Smooth muscle cell (in vitro differentiated cells): ENCODE results near the gene KLF17. TPM values are rescaled to one million over a fixed set of nuclear protein-coding genes. Genes with fewer than 3 reads are reported as not detected.

ENCODE experiments used
- DNase-seq: peaks from one replicate; lab custom pipeline; 2025; ENCODE audit not compliant: unreplicated experiment; lab: John Stamatoyannopoulos, UW
- H2AFZ ChIP-seq: fragments of 200-600 bp; sonication (generic); 2 replicates; pipeline ENCODE4 v1.6.0; 2016; ENCODE audit warnings: antibody characterized with exemption, low read depth, mild to moderate bottlenecking
- H3F3A ChIP-seq: fragments of 200-600 bp; sonication (generic); 2 replicates; pipeline ENCODE4 v1.6.0; 2017; ENCODE audit warnings: antibody characterized with exemption, low read depth
- H3K27ac ChIP-seq: fragments of 200-600 bp; sonication (generic); 2 replicates; pipeline ENCODE4 v1.5.1; 2016; ENCODE audit warnings: low read depth, mild to moderate bottlenecking
- H3K27me3 ChIP-seq: fragments of 200-600 bp; sonication (generic); 2 replicates; pipeline ENCODE4 v1.6.1; 2016; ENCODE audit warnings: low read depth, mild to moderate bottlenecking
- H3K36me3 ChIP-seq: fragments of 200-600 bp; sonication (generic); 2 replicates; pipeline ENCODE4 v1.5.1; 2016; ENCODE audit warnings: low read depth
- H3K4me1 ChIP-seq: fragments of 200-600 bp; sonication (generic); 2 replicates; pipeline ENCODE4 v1.5.1; 2016; ENCODE audit warnings: low read depth
- H3K4me2 ChIP-seq: fragments of 200-600 bp; sonication (generic); 2 replicates; pipeline ENCODE4 v1.6.0; 2016; ENCODE audit warnings: mild to moderate bottlenecking
- H3K4me3 ChIP-seq: fragments of 200-600 bp; sonication (generic); 2 replicates; pipeline ENCODE4 v1.5.1; 2016; ENCODE audit warnings: mild to moderate bottlenecking
- H3K79me2 ChIP-seq: fragments of 200-600 bp; sonication (generic); 2 replicates; pipeline ENCODE4 v1.6.0; 2016; ENCODE audit warnings: low read depth, mild to moderate bottlenecking
- H3K9ac ChIP-seq: fragments of 200-600 bp; sonication (generic); 2 replicates; pipeline ENCODE4 v1.6.0; 2016; ENCODE audit warnings: low read depth
- H3K9me3 ChIP-seq: fragments of 200-600 bp; sonication (generic); replicated peaks from 2 replicates; pipeline ENCODE4 v1.5.1; 2016; ENCODE audit warnings: low read depth
- H4K20me1 ChIP-seq: fragments of 200-600 bp; sonication (generic); 2 replicates; pipeline ENCODE4 v1.6.0; 2016; ENCODE audit warnings: low read depth
- WGBS: methylation state at CpG from one replicate; pipeline ENCODE4 v1.1.7; 2016; ENCODE audit warnings: low lambda C conversion rate; 5-methylcytosine and 5-hydroxymethylcytosine counted together
- polyA plus RNA-seq: library from polyadenylated mRNA; unstranded; fragments of >200 nt; fragmentation: Nextera tagmentation; extraction: Ambion mirVana; gene quantifications from 2 replicates; pipeline ENCODE4 v1.2.1, GENCODE V29; 2016
- total RNA-seq: library from RNA; depleted of rRNA; stranded (reverse); fragments of >200 nt; gene quantifications from 2 replicates; pipeline ENCODE4 v1.2.3, GENCODE V29; 2014
- TF ChIP-seq, protein P1 (sequence below): fragments of 200-600 bp; sonication (generic); IDR thresholded peaks from 2 replicates; pipeline ENCODE4 v1.5.1; 2017; ENCODE audit warnings: borderline replicate concordance, mild to moderate bottlenecking, antibody characterized with exemption; ENCODE audit not compliant: insufficient read depth, poor library complexity, severe bottlenecking

Gene KLF17
- total and polyA plus RNA-seq, 2 experiments from 2014 or later: 0.04 TPM; not detected in 1

DNA sequence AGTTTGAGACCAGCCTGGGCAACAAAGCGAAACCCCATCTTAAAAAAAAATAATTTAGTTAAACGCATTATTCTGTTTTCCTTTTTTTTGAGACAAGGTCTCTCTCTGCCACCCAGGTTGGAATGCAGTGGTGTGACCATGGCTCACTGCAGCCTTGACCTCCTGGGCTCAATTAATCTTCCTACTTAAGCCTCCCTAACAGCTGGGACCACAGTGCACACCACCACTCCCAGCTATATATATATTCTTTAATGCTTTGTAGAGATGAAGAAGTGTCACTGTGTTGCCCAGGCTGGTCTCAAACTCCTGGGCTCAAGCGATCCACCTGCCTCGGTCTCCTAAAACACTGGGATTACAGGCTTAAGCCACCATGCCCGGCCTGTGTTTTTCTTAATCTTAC lies 7.7 kb upstream of the KLF17 start:
- DNase-seq: no peak
- H4K20me1 ChIP-seq: no peaks in the 10 kb centered on the region
- H3K27ac ChIP-seq: no peak overlapping the region
- H3K9me3 ChIP-seq: no peaks in the 10 kb centered on the region
- 97% methylated on average over 5 of the region's 5 CpGs for WGBS
- no peak overlapping the region for H3K4me3 ChIP-seq
- no peak overlapping the region for H2AFZ ChIP-seq
- no peaks in the 10 kb centered on the region for H3K36me3 ChIP-seq
- H3K9ac ChIP-seq: no peak overlapping the region
- TF ChIP-seq, protein P1, sequence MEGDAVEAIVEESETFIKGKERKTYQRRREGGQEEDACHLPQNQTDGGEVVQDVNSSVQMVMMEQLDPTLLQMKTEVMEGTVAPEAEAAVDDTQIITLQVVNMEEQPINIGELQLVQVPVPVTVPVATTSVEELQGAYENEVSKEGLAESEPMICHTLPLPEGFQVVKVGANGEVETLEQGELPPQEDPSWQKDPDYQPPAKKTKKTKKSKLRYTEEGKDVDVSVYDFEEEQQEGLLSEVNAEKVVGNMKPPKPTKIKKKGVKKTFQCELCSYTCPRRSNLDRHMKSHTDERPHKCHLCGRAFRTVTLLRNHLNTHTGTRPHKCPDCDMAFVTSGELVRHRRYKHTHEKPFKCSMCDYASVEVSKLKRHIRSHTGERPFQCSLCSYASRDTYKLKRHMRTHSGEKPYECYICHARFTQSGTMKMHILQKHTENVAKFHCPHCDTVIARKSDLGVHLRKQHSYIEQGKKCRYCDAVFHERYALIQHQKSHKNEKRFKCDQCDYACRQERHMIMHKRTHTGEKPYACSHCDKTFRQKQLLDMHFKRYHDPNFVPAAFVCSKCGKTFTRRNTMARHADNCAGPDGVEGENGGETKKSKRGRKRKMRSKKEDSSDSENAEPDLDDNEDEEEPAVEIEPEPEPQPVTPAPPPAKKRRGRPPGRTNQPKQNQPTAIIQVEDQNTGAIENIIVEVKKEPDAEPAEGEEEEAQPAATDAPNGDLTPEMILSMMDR: no peak
- H3K27me3 ChIP-seq: peaks cover 10% of the 10 kb centered on the region
- H3F3A ChIP-seq: no peaks in the 10 kb centered on the region
- no peak overlapping the region for H3K4me2 ChIP-seq
- no peaks in the 10 kb centered on the region for H3K4me1 ChIP-seq
- H3K79me2 ChIP-seq: no peaks in the 10 kb centered on the region

GRCh38 chr1:44111861-44112260 lies 6.8 kb upstream of the KLF17 start:
- H3K27ac ChIP-seq: no peak overlapping the region
- no peak for DNase-seq
- 93% methylated on average over 4 of the region's 4 CpGs for WGBS

GRCh38 chr1:44112486-44112885 lies 6.1 kb upstream of the KLF17 start:
- TF ChIP-seq, protein P1: no peak
- H3K9ac ChIP-seq: no peak overlapping the region
- H3K9me3 ChIP-seq: no peaks in the 10 kb centered on the region
- no peaks in the 10 kb centered on the region for H3K36me3 ChIP-seq
- no peaks in the 10 kb centered on the region for H3F3A ChIP-seq
- WGBS: 33% methylated on average over 3 of the region's 3 CpGs
- H3K4me1 ChIP-seq: no peaks in the 10 kb centered on the region
- no peaks in the 10 kb centered on the region for H3K27me3 ChIP-seq
- H3K4me2 ChIP-seq: no peak overlapping the region
- H3K79me2 ChIP-seq: no peaks in the 10 kb centered on the region
- H2AFZ ChIP-seq: no peak overlapping the region
- DNase-seq: no peak
- no peak overlapping the region for H3K27ac ChIP-seq
- no peaks in the 10 kb centered on the region for H4K20me1 ChIP-seq
- no peak overlapping the region for H3K4me3 ChIP-seq

More at GRCh38 chr1:44111861-44112260, 6.8 kb upstream of the KLF17 start:
- H3K79me2 ChIP-seq: no peaks in the 10 kb centered on the region
- no peak overlapping the region for H2AFZ ChIP-seq
- TF ChIP-seq, protein P1: no peak
- H3K4me1 ChIP-seq: no peaks in the 10 kb centered on the region
- H3K4me2 ChIP-seq: no peak overlapping the region
- H3K27me3 ChIP-seq: peaks cover under 1% of the 10 kb centered on the region
- H3K4me3 ChIP-seq: no peak overlapping the region
- no peaks in the 10 kb centered on the region for H3K9me3 ChIP-seq
- no peaks in the 10 kb centered on the region for H3F3A ChIP-seq
- H3K36me3 ChIP-seq: no peaks in the 10 kb centered on the region
- no peaks in the 10 kb centered on the region for H4K20me1 ChIP-seq
- H3K9ac ChIP-seq: no peak overlapping the region

- TF ChIP-seq, protein P1: no peak
- Histone ChIP-seq H3K9me3 (no peaks in the 10 kb centered on the region), H3K79me2 (no peaks in the 10 kb centered on the region), H3K9ac (no peak overlapping the region), H3K36me3 (no peaks in the 10 kb centered on the region), H4K20me1 (no peaks in the 10 kb centered on the region), H2AFZ (no peak overlapping the region), H3K4me2 (no peak overlapping the region), H3K4me3 (no peak overlapping the region), H3F3A (no peaks in the 10 kb centered on the region), H3K4me1 (no peaks in the 10 kb centered on the region), H3K27me3 (no peaks in the 10 kb centered on the region), H3K27ac (no peak overlapping the region)
- DNase-seq: no peak
- WGBS: 77% methylated on average over 2 of the region's 2 CpGs
Observed at GRCh38 chr1:44113095-44113609, 5.5 kb upstream of the KLF17 start.
